Measurements from ENCODE around the gene GADL1.

Gene GADL1

DNA sequence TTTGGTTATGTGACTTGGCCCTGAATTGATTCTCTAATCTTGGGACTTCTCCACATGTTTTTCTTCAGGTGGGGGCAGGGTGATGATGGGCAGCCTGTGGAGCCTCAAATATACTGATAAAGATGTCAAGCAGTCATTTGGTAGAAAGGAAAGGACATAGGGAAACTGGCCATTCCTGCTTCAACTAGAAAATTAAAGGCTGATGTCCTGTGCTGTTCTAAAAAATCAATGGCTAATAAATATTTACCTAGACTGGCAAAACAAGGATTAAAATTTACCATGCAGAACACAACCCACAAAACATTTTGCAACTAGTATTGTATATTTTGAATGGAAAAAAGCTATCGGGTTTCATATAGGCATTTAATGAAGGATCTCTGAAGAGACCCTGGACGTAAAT lies 133.7 kb downstream of the GADL1 start:
- no peak for DNase-seq (ENCODE audit: low read depth in 3 of 3, low spot score in 1 of 3)

DNA sequence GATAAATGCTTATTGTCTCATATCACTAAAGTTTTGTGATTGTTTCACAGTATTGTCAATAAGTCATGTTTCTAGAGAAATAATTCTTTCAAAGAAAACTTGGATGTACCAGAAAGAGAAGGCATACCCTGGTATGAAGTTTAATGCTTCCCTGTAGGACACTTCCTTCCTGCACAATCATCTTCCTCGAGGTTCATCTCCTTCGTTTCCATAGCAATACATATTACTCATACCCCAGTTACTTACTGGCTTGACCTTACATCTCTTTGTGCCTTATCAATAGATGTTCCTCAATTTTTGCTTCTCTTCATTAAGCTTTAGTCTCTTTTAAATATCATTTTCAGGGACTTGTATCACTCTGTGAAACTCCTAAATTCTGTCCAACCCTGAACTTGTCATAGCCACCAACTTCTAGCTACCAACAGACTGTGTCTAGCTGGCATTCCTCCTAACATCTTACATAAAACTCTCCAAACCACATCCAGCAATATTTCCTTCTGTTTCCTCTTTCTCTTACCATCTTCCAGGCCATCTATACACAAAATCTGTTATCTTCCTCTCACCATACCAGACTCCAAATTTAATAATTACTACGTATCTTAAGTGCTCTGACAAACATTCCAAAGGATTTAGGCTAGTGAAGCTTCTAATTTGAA lies 134.3 kb downstream of the GADL1 start:
- no peak for DNase-seq (ENCODE audit: low read depth in 3 of 3, low spot score in 1 of 3)

DNA sequence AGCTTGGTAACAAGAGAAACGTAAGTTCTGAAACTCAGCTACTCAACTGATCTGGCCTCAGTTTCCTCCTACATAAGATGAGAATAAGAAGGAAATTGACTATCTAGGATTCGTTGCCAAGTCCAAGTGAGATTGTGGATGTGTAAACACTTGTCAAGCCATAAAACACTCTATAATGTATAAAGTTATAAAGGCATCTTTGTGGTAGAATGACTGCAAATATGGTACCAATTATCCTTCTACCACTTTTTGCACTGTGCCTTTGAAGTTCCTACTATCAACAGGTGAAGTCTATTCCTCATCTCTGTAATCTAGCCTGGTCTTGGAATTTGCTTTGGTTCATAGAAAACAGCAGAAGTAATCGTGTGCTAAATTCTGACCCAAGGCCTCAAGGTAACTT lies 138.2 kb downstream of the GADL1 start:
- DNase-seq (ENCODE audit: low read depth in 3 of 3, low spot score in 1 of 3) = no peak

DNA sequence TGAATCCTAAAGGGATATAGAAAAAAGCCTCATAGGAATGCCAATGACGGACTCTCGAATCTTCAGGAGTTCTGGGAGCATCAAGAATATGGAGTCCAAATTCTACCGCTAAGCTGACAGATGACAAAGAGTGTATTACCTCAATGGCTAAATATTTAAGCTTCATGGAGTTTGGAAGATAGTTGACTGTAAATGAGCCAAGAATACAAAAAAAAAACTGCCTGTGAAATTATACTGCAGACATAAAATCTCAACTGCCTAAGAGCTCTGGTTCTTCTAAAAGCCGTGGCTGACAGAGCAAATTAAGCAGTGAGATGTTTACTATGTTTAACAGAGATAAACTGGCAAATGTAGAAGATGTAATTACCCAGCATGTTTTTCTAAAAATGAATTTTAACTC lies 140.0 kb downstream of the GADL1 start:
- DNase-seq (ENCODE audit: low read depth in 3 of 3, low spot score in 1 of 3) = no peak

DNA sequence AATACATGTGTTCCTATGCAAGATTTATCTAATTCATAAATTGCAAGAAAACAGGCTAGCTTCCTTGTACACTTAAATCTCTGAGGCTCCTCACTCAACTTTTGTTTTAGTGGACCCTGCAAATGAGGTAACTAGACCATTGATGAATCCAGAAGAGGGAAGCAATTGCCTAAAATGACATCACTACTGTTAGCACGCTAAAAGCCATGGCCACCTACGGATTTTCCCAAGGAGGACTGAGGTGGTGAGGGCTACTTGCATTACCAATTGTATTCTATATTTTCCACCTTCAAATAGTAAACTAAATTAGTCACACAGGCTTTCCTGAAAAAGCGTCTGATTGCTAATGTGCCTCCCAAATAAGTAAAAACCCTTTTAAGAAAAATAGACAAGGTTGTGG lies 140.7 kb downstream of the GADL1 start:
- no peak for DNase-seq (ENCODE audit: low read depth in 3 of 3, low spot score in 1 of 3)

DNA sequence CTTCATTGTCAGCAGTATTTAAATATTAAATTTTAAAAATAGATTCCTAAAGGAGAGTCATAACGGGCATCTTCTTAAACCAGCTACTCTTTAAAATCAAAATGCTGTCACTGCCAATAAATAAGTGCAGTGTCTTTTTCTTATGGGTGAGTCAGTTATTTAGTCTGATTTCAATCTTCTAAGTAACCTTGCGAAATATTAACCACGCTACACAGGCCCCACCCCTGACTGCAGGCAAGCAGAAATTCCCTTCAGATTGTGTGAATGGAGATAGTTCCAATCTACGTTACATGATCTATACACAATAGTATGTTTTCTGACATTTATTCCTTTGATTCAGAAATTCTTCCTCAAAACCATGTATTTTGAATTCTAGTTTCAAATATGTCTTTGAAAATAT lies 141.5 kb downstream of the GADL1 start:
- no peak for DNase-seq (ENCODE audit: low read depth in 3 of 3, low spot score in 1 of 3)

DNA sequence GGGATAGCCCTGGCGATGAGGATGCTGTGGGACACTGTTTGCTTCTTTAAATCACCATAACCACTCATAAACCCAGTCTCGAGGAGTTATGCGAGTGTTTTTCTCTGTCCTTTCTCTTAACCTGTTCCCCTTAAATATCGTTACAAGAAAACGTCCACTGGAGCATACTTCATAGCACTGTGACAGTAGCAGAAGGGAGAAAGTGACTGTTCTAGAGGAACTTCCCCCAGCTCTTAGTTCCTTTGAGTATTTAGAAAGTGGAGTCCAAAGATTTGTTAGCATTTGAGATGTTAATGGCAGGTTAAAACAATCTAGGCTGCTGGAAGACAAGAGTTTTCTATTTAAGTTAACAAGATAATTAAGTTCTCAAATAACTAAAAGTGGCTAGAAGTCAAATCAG lies 142.0 kb downstream of the GADL1 start:
- no peak for DNase-seq (ENCODE audit: low read depth in 3 of 3, low spot score in 1 of 3)

DNA sequence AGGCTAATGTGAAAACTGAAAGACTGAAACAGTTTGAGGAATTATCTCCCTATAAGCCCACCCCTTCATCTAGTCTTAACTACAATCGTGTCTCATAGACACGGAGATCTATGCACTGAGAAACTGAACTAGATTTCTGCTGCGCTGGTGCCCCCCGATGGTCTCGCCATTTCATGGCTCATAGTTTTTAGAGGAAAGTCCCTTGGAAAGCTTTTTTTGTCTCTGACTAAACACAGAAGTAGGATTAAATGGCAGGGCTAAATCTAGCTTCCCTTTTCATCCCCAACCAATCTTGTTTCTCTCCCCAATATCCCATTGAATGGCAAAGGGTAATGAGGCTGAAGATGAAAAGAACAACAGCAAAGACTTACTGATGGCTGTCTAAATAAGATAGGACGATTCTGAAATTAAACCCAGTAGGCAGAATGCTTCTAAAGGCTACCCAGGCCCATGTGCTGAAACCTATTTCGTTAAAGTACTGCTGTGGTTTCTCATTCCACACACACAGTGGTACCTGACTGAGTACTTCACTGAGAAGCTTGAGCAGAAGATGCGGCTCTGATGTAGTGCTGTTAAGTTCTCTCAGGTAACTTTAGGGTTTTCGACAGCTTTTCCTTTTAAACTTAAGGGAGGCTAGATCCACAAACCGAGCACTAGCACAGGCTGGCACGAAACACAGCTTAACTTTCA lies 142.7 kb downstream of the GADL1 start:
- peak in 2 of 3 donors; percentile 33 to 40 for DNase-seq (ENCODE audit: low read depth in 3 of 3, low spot score in 1 of 3)

DNA sequence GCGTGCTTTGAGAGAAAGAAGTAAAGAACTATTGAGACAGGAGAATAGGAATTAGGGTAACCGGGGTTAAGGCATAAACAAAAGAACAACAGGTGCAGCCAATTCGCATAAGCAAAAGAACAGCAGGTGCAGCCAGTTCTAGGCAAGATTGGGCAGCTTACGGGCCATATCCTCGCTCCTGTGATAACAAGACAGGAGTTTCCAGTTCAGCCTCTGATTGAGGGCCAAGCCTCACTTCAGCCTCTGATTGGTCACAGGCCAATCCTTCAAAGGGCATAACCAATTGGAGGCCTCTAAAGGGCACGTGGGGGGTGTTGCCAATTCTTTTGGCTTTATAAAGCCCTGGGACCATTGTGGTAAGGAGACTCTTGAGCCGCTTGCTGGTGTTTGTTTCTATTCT lies 143.5 kb downstream of the GADL1 start:
- no peak for DNase-seq (ENCODE audit: low read depth in 3 of 3, low spot score in 1 of 3)

DNA sequence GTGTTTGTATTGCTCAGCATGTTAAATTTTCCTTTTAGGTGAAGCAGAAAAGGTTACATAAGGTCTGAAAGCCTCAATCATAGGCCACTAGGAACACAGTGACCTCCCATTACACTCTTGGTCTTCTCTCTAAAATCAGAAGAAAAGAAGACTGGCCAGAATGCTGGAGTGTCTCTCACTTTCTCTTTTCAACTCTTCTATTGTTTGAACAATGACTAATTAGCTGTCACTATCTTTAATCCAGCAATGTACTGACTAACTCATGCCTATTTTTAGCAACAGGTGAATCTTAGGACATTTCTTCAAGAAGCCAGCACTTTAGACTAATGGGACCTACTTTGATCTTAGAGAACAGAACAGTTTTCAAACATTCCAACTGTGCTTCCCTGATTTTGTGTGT lies 145.2 kb downstream of the GADL1 start:
- DNase-seq (ENCODE audit: low read depth in 3 of 3, low spot score in 1 of 3) = no peak

DNA sequence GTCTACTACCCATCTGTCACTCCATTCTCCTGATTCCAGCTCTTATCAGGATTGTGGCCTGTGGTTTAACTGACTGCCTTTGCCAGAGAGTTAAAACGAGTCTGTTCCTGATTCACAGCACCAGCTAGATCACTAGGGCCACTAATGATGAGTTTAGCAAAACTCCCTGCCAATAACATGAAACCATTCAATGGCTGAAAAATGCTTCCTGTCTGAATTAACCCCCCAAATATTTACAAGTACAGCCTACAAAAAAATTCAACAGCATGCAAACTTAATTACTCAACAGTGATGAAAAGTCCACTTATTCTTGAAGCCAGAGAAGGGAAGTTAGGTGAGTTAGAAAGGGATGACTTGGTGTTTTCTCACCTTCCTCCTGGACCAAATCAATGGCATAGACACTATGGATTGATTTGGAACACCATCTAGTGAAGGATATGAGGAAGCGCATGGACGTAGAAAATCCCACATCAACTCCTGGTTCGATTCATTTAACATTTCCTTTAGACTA lies 146.6 kb downstream of the GADL1 start:
- DNase-seq (ENCODE audit: low read depth in 3 of 3, low spot score in 1 of 3) = no peak

DNA sequence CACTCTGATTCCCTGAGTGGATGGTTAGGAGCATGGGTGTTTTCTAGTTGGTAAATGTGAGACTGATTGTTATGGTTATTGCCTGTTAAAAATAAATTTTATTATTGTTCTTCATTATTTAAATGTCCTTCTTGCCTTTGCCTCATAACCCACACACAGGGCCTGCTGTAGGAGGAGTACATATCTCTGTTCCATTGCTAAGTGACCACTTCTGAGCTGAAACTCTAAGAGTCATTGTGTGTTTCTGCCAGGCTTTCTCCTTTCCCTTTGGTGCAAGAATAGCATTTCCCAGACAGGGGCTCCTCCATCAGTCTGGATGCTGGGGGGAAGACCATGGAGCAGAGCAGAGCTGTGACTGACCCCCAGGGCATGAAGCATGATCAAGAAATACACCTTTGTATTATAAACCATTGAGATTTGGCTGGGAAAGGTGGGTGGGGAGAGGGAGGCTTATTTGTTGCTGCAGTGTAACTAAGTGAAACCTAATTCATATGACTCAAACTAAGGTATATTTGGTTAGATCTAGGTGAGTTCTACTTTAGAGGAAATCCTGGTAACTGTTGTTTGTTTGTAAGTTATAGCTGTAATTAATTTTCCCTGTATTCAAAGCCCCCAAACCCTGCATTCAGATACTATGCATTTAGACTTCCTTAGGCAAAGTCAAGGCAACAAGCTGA lies 150.7 kb downstream of the GADL1 start:
- DNase-seq (ENCODE audit: low read depth in 3 of 3, low spot score in 1 of 3) = no peak

DNA sequence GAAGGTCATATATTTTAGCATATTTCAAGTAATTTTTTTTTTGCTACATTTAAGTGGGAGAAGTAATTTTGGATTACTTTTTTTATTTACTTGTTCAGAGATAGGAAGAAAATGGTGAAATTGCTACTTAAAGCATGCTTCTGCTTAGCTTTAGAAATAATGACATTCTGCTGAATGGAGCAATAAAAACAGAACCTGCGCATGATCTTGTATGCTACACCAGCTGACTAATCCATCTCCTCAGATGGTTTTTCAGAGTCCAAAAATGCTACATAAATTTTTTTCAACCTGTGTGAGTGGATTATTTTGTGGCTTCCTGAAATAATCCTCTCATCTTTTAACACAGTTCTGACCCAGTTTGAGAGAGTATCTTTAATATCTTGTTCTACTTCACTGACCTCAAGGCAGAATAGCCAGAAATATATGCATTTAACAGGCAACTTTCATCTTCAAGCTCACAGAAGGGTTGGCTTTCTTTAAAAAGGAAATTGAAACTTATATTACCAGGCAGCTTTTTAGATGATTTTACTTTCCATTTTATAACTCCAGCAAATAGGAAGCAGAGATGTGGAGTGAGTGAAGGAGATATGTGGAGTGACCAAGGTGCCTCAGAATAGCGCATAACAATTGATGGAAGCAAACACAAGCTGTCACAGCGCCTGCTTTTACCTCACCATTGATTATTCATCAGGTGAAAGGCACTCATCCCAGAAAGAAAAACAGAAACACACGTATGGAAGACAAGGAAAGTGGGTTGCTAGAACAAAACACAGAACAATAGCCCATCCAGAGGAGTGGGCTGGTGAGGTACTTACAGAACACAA lies 151.5 kb downstream of the GADL1 start:
- DNase-seq (ENCODE audit: low read depth in 3 of 3, low spot score in 1 of 3) = no peak

DNA sequence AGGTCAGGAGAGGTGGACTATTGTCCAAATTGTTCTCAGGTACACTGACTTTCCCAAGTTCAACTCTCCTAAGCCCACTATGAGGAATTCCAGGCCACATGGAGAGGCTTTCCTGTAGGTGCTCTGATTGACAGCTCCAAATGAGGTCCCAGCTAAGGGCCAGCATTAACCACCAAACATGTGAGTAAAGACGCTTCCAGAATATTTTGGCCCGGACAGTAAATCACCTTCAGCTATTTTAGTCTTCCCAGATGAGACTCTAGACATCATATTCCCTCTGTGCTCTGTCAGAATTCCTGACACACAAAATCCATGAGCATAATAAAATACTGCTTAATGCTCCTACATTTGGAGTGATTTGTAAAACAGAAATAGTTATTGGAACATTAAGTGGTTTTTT lies 152.6 kb downstream of the GADL1 start:
- no peak for DNase-seq (ENCODE audit: low read depth in 3 of 3, low spot score in 1 of 3)

DNA sequence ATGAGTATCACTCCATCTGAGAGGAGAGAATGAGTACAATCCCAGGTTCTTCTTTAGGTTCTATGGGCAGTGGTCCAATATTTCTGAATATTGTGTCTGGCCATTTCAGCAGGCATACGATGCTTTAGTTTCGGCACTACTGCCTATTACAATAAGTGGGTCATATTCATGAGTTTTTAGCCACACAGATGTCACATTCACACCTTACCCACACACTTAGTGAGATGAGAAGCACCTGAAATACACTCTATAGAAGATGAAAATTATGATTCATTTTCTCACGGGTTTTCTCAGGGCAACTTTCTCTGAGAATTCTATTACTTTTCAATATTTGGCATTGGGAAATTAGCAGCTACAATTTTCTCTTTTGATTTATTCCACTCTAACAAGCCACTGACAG lies 155.9 kb downstream of the GADL1 start:
- no peak for DNase-seq (ENCODE audit: low read depth in 3 of 3, low spot score in 1 of 3)

DNA sequence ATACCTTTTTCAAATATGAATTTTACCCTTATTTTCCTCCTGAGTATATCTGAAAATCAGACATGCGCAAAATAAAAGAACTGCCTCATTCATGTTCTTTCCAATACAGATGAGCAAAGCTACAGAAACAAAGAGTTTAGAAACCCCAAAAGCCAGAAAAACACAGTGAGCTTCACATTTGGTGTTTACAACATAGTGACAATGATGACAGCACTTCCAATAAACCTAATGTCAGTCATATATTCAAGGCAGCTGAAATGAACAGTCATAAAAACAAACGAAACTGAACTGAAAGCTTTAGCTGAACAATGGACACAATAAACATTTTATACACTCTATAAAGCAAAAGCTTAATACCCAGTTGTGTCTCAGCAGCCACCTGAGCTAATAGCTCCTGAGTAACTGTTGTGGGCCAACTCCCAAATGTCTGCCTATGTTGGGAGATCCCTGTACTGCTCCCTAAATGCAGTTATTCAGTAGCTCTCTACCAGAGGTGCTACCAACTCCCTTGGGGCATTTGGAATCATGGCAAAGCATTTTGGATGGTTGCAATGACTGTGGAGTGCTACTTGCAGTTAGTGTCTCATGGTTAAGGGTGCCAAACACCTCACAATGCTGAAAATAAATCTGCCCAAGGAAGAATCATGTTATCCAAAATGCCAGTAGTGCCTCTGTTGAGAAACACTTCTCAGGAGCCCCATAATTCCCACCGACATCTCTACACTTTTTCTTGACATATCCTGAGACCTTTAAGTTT lies 156.5 kb downstream of the GADL1 start:
- DNase-seq (ENCODE audit: low read depth in 3 of 3, low spot score in 1 of 3) = no peak

DNA sequence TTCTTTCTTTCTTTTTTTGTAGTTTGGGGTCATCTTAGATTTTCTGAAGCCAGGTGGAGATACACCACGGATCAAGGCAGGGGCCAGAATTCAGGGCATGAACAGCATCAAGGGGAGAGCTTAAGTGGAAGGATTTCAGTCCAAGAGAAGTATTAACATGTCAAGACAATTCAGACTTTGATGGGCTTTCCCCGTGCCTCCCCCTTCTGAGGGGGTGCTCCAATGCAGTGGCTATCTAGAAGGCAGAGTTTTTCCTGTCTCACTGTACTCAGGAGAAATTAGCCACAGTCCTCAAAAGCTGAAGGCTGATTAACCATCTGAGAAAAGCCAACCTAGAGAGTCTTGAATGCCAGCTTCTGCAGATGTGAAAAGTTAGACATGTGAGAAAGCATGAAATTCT lies 160.8 kb downstream of the GADL1 start:
- no peak for DNase-seq (ENCODE audit: low read depth in 3 of 3, low spot score in 1 of 3)

DNA sequence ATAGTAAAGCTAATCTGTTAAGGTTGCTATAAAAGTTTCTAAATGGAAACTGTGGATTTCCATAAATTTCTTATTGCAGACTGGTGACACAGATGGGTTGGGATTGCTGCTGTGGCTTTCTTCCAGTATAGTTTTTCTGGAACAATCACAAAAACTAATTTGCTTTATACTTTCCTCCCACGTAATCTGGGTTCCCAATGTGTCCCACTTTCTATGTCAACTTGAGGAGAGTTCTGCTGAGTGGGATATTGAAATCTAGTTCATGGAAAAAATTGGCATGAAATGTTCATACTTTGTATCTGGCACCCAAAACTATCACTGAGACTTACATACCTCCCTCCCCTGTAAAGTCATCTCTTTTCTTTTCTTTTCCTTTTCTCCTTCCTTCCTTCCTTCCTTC lies 161.3 kb downstream of the GADL1 start:
- no peak for DNase-seq (ENCODE audit: low read depth in 3 of 3, low spot score in 1 of 3)

DNA sequence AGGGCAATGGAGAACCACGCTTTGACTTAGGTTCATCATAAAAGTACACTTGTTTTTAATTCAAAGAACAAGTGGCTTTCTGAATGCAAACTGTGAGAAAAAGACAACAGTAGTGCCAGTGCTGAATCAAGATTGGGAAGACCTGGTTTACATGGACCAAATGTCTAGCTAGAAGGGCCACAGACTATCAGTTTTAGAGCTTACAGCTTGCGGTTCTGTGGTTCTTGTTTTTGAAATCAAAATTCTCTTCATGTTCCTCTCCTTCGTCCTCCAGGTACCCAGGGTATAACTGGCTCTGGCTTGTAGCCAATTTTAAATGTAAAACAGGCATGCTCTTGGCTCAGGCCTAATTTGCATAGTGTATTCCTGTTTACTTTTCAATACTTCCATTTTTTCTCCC lies 163.5 kb downstream of the GADL1 start:
- no peak for DNase-seq (ENCODE audit: low read depth in 3 of 3, low spot score in 1 of 3)

DNA sequence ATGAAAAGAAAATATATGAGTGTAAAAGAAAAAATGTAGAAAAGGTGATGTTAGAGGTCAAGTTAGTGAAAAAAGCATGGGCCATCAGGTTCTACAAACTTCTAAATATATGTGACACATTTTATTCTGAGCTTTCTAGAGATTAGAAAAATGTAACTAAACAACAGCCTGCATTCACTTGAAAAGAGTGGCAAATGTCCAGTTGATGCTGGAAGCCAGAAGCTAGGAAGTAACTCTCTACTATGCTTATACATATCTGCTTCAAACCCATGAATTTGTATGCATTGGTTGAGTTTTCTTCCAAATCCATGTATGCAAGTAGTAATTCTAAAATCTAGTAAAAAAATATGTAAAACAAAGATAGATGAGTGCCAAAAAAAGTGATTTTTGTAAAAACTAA lies 164.5 kb downstream of the GADL1 start:
- DNase-seq (ENCODE audit: low read depth in 3 of 3, low spot score in 1 of 3) = no peak

DNA sequence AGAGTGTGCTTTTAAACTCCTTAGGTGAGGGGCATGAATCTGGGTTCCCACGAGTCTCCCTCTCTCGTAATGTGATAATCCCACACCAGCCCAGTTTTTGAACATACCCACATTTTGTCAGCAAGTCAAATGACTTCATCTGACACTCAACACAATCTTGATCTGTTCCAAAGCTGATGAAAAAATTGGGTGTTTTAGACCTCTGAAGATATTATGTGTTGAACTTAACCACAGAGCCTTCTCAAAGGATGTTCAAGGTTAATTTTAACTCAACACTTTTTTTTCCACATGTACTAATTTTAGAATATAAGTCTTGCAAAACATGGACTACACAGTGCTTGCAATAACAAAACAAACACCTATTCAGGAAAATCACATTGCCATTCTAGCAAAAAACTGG lies 164.9 kb downstream of the GADL1 start:
- DNase-seq (ENCODE audit: low read depth in 3 of 3, low spot score in 1 of 3) = no peak

Data from stimulated activated CD4-positive, alpha-beta T cell treated with anti-CD3 and anti-CD28 coated beads, TNF-alpha, amount 100 ng/mL, for 1 hour (primary cell).